Measurements from ENCODE around the gene NSMCE3.

NSMCE3 gene

GRCh38 chr15:29269485-29270168 lies at the start of gene NSMCE3:
NSMCE3 (minus strand) TSS chr15:29269822; CDS start chr15:29269705, 117 bp downstream.
- TF ChIP-seq GATA3 (IDR thresholded peaks at IDR 0.05; ENCODE audit: low read depth, low read length) (no peak), GATA2 (IDR thresholded peaks at IDR 0.05; ENCODE audit: low read depth, low read length) (no peak)

GRCh38 chr15:29316422-29316821 lies 46.8 kb upstream of the NSMCE3 start:
- TF ChIP-seq GATA2 (IDR thresholded peaks at IDR 0.05; ENCODE audit: low read depth, low read length) (no peak), GATA3 (IDR thresholded peaks at IDR 0.05; ENCODE audit: low read depth, low read length) (no peak)

DNA sequence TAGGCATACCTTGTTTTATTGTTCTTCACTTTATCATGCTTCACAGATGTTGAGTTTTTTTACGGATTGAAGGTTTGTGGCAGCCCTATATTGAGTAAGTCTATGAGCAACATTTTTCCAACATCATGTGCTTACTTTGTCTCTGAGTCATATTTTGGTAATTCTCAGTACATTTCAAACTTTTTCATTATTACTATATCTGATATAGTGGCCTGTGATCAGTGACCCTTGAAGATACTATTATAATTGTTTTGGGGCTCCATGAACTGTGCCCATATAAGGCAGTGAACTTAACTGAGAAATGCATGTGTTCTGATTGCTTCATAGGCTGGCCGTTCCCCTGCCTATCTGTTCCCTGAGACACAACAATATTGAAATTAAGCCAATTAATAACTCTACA lies 42.8 kb upstream of the NSMCE3 start:
- no peak for TF ChIP-seq GATA2 (IDR thresholded peaks at IDR 0.05; ENCODE audit: low read depth, low read length)
- no peak for TF ChIP-seq GATA3 (IDR thresholded peaks at IDR 0.05; ENCODE audit: low read depth, low read length)

GRCh38 chr15:29311696-29312095 lies 42.1 kb upstream of the NSMCE3 start:
- no peak for TF ChIP-seq GATA2 (IDR thresholded peaks at IDR 0.05; ENCODE audit: low read depth, low read length)
- TF ChIP-seq GATA3 (IDR thresholded peaks at IDR 0.05; ENCODE audit: low read depth, low read length) = no peak

DNA sequence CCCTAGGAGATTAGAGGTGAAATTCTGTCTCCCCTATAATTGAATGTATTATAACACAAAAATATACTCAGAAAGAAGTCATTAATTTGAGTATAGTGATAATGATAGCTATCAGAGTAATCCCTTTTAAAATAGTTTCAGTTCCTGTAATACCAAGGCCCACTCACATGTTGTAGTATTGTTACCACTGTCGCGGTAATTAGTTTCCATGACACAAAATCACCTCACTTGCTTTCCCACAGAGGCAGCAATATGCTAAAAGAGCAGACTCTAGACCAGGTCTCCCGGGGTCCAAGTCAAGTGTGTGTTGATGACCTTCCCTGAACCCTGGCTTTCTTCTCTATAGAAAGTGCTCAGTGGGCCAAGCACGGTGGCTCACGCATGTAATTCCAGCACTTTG lies 39.5 kb upstream of the NSMCE3 start:
- no peak for TF ChIP-seq GATA2 (IDR thresholded peaks at IDR 0.05; ENCODE audit: low read depth, low read length)
- no peak for TF ChIP-seq GATA3 (IDR thresholded peaks at IDR 0.05; ENCODE audit: low read depth, low read length)

DNA sequence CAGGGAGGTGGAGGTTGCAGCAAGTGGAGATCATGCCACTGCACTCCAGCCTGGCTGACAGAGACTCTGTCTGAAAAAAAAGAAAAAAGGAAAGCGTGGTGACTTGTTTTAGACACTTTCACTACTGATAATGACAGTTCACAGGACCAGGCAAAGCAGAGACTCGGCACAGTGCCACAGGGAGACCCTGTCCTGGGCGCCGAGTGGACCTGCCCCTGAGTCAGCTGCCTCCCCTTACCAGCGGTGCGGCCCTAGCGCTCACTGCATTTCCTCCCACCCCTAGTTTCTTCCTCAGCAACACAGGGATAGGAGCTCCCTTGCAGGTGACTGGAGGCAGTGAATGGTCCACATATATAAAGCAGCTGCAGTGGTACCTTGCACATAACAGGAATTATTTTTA lies 38.7 kb upstream of the NSMCE3 start:
- TF ChIP-seq GATA3 (IDR thresholded peaks at IDR 0.05; ENCODE audit: low read depth, low read length) = no peak
- no peak for TF ChIP-seq GATA2 (IDR thresholded peaks at IDR 0.05; ENCODE audit: low read depth, low read length)

DNA sequence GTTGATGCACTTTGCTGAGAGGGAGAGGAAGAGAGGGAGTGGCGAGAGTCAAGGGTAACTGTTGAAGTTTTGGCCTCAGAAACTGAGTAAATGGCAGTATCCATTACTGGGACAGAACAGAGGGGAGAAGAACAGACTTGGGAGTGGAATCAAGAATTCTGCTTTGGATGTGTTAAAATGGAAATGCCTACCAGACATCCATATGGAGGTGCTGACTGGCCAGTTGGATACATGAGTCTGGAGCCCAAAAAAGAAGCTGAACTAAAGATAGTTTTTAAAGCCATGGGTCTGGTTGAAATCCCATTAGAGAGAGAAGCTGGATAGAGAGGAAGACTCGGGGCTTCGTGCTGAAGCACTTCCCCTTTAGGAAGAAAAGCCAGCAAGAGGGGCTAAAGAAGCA lies 35.9 kb upstream of the NSMCE3 start:
- TF ChIP-seq GATA3 (IDR thresholded peaks at IDR 0.05; ENCODE audit: low read depth, low read length) = no peak
- TF ChIP-seq GATA2 (IDR thresholded peaks at IDR 0.05; ENCODE audit: low read depth, low read length) = no peak

GRCh38 chr15:29302871-29303270 lies 33.2 kb upstream of the NSMCE3 start:
- TF ChIP-seq GATA3 (IDR thresholded peaks at IDR 0.05; ENCODE audit: low read depth, low read length) = no peak
- no peak for TF ChIP-seq GATA2 (IDR thresholded peaks at IDR 0.05; ENCODE audit: low read depth, low read length)

DNA sequence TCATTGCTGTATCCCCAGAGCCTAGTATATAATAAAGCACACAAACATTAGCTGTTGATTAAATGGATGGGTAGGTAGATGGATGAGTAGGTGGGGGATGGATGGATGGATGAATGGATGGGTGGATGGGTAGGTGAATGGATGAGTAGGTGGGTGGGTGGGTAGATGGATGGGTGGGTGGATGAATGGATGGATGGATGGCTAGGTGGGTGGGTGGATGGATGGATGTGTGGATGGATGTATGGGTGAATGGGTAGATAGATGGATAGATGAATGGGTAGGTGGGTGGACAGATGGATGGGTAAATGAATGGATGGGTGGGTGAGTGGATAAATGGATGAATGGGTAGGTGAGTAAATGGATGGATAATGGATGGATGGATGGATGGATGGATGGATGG lies 30.2 kb upstream of the NSMCE3 start:
- TF ChIP-seq GATA3 (IDR thresholded peaks at IDR 0.05; ENCODE audit: low read depth, low read length) (no peak), GATA2 (IDR thresholded peaks at IDR 0.05; ENCODE audit: low read depth, low read length) (no peak)

GRCh38 chr15:29299331-29299730 lies 29.7 kb upstream of the NSMCE3 start:
- TF ChIP-seq GATA2 (IDR thresholded peaks at IDR 0.05; ENCODE audit: low read depth, low read length) (no peak), GATA3 (IDR thresholded peaks at IDR 0.05; ENCODE audit: low read depth, low read length) (no peak)

DNA sequence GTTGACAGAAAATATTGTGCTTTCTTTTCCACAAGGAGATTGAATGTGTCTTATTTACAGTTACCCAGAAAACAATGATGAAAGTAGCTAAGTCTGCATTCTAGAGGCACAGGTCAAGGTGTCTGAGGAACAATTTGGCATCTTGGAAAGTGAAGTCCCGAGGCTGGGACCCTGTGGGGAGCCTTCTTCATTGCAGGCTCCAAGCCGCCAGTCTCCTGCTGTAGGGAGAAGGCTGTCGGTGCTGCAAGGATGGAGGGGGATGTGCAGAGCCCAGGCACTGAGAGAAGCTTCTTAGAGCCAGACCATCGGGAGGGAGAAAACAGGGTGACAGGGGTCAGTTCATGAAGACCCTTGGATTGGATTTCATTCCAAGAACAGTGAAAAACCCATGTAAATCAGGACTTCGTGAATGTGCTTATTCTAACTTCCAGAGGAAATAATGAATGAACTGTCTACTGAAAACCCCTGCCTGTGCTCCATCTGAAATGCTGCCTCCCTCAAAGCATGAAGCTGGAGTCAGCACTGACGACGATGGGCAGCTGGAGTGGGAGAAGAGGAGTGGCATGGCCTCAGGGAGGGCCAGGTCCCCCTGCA lies 25.2 kb upstream of the NSMCE3 start:
- TF ChIP-seq GATA3 (IDR thresholded peaks at IDR 0.05; ENCODE audit: low read depth, low read length) (no peak), GATA2 (IDR thresholded peaks at IDR 0.05; ENCODE audit: low read depth, low read length) (no peak)

- TF ChIP-seq GATA2 (IDR thresholded peaks at IDR 0.05; ENCODE audit: low read depth, low read length) = no peak
- no peak for TF ChIP-seq GATA3 (IDR thresholded peaks at IDR 0.05; ENCODE audit: low read depth, low read length)
Observed at GRCh38 chr15:29291067-29291845, 21.6 kb upstream of the NSMCE3 start.

GRCh38 chr15:29289173-29289572 lies 19.6 kb upstream of the NSMCE3 start:
- no peak for TF ChIP-seq GATA2 (IDR thresholded peaks at IDR 0.05; ENCODE audit: low read depth, low read length)
- TF ChIP-seq GATA3 (IDR thresholded peaks at IDR 0.05; ENCODE audit: low read depth, low read length) = no peak

DNA sequence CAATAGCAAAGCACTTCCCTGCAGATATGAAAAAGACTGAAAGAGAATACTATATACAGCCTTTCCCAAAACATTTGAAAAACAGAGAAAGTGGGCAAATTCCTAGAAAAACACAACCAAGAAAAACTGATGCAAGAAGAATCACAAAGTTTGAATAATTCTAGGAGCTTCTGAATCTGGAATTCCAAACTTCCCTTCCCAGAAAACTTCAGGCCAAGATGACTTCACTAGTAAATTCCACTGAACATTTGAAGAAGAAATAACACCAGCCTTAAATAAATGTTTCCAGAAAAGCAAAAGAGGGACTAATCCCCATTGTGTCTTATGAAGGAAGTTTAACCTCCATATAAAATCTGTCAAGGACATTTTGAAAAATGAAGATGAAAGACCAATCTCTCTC lies 15.8 kb upstream of the NSMCE3 start:
- TF ChIP-seq GATA2 (IDR thresholded peaks at IDR 0.05; ENCODE audit: low read depth, low read length) = no peak
- no peak for TF ChIP-seq GATA3 (IDR thresholded peaks at IDR 0.05; ENCODE audit: low read depth, low read length)

DNA sequence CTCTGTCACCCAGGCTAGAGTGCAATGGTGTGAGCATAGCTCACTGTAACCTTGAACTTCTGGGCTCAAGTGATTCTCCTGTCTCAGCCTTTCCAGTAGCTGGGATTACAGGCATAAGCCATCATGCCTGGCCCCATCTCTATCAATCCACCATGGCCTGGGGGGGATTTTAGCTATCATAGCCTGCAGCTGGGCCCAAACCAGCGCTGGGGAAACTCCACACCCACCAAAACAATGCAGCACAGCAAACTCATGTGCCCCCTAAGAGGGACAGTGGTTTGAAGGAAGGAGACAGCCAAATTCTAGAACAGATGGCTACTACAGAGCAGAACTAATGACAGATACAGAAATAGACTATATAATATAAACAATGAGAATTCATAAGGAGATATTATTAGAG lies 13.8 kb upstream of the NSMCE3 start:
- TF ChIP-seq GATA3 (IDR thresholded peaks at IDR 0.05; ENCODE audit: low read depth, low read length) (no peak), GATA2 (IDR thresholded peaks at IDR 0.05; ENCODE audit: low read depth, low read length) (no peak)
